ENCODE measurements around the gene RBM3.

DNA sequence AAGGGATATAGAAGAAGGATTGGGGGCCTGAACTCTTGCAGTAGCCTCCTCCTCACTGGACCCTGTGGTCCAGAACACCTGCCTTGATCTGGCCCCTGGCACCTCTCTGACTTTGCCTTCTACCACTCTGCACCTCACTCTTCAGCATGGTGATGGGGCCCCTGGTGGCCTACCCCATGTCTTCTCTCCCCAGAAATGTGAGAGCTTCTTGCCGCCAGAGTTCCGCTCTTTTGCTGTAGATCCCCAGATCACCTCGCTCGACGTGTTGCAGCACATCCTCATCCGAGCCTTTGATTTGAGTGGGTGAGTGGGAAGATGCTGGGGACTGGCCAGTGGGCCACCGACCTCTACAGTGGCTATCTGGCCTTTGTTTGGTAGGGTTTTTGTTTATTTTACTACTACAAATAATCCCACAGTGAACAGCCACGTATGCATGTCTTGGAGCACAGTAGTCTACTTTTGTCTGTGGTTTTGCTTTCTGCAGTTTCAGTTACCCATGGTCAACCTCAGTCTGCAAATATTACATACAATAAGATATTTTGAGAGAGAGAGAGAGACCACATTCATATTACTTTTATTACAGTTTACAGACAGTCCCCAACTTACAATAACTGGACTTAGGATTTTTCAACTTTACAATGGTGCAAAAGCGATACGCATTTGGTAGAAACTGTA is 33.0 kb upstream of the RBM3 start:
- no peak for TF ChIP-seq CTCF (IDR thresholded peaks at IDR 0.05 in 2 of 3, conservative IDR thresholded peaks at IDR 0.05 in 1 of 3; ENCODE audit: borderline replicate concordance in 1 of 3, insufficient read depth in 1 of 3, low read depth in 2 of 3, low read length in 2 of 3)
- TF ChIP-seq POLR2A (IDR thresholded peaks at IDR 0.05; ENCODE audit: borderline replicate concordance, extremely low read depth, insufficient read depth, insufficient read length), result no peak
- TF ChIP-seq ZFX (IDR thresholded peaks at IDR 0.05), result no peak
